ENCODE measurements around the gene ARMC9. TPM values are rescaled to one million over a fixed set of nuclear protein-coding genes. Genes with fewer than 3 reads are reported as not detected.

The ARMC9 gene
- total RNA-seq, 3 donors from 2014 or later: 10.9 to 32.2 (median 11.9) TPM

DNA sequence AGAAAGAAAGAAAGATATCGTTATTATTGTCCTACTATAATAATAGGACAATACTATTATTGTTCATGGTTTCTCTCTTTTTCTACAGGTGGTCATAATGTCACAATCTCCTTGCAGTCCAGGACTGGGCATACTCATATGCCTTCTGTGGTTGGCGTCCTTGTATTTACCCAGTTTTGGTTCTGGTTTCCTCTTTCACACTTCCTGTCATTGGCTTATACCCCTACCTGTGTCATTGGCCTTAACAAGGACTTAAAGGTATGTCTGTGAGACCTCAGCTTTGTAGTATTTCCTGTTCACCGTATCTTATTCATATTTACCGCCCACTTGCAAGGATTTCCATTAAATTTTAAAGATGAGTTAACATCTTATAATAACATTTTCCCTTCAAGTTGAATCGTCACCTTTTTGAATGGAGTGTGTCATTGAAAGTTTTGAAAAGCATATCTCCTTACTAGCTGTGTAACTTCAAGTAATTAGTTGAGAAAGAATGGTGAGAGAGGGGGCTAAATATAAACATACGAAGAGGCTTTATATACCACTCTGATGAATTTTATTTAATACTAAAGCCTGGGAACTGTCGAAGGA, 37.1 kb upstream of the ARMC9 start:
- ATAC-seq: peak; percentile 13
- no peaks in the 10 kb centered on the region for H3K9me3 ChIP-seq
- no peaks in the 10 kb centered on the region for H3K36me3 ChIP-seq (ENCODE audit: low read depth)
- DNase-seq: no peak
- H3K4me1 ChIP-seq (ENCODE audit: low read depth): no peaks in the 10 kb centered on the region
- TF ChIP-seq, protein P1, sequence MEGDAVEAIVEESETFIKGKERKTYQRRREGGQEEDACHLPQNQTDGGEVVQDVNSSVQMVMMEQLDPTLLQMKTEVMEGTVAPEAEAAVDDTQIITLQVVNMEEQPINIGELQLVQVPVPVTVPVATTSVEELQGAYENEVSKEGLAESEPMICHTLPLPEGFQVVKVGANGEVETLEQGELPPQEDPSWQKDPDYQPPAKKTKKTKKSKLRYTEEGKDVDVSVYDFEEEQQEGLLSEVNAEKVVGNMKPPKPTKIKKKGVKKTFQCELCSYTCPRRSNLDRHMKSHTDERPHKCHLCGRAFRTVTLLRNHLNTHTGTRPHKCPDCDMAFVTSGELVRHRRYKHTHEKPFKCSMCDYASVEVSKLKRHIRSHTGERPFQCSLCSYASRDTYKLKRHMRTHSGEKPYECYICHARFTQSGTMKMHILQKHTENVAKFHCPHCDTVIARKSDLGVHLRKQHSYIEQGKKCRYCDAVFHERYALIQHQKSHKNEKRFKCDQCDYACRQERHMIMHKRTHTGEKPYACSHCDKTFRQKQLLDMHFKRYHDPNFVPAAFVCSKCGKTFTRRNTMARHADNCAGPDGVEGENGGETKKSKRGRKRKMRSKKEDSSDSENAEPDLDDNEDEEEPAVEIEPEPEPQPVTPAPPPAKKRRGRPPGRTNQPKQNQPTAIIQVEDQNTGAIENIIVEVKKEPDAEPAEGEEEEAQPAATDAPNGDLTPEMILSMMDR (IDR thresholded peaks at IDR 0.05): no peak
- H3K4me3 ChIP-seq: no peak overlapping the region
- intact Hi-C loops (cut with DNase I, micrococcal nuclease): no loop called here

DNA sequence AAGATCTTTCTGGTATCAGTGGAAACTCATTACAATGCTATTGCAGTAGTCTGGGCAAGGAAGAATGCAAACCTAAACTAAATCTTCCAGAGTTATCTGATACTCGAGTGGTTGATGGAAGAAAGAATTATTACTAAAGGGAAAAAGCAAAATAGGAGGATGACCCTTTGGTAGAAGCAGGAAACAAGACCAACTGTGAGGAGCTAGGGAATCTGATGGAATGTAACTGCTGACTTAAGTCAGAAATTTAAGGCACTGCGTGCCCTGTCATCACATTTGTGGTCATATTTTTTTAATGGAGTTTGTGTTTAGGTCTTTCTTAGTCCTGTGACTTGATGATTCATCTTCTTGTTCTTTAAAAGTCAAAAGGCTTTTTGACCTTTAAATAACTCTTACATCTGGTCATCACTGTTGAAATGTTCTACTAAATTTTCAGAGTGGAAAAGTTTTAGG, 36.5 kb upstream of the ARMC9 start:
- Histone ChIP-seq H3K36me3 (ENCODE audit: low read depth) (no peaks in the 10 kb centered on the region), H3K4me3 (no peak overlapping the region), H3K9me3 (no peaks in the 10 kb centered on the region), H3K4me1 (ENCODE audit: low read depth) (no peaks in the 10 kb centered on the region)
- ATAC-seq (peak; percentile 42), DNase-seq (no peak)
- TF ChIP-seq, protein P1 (IDR thresholded peaks at IDR 0.05): no peak
- intact Hi-C loops (cut with DNase I, micrococcal nuclease): no loop called here

DNA sequence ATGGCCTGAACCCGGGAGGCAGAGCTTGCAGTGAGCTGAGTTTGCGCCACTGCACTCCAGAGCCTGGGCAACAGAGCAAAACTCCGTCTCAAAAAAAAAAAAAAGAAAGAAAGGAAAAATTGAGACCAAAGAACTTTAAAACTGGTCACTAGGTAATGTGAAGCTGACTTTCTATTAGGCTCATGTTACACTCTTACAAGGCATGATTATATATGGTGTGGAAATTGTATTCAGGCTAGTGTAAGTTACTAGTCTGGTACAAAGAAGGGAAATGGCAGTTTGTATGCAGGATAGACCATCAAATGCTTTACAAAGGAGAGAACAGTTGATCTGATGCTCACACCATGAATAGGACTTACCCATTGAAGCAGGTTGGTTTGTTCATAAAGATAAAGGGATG, 35.4 kb upstream of the ARMC9 start:
- Histone ChIP-seq H3K4me1 (ENCODE audit: low read depth) (no peaks in the 10 kb centered on the region), H3K9me3 (no peaks in the 10 kb centered on the region), H3K36me3 (ENCODE audit: low read depth) (no peaks in the 10 kb centered on the region), H3K4me3 (no peak overlapping the region)
- DNase-seq (no peak), ATAC-seq (no peak)
- TF ChIP-seq, protein P1 (IDR thresholded peaks at IDR 0.05): no peak
- intact Hi-C loops (cut with DNase I, micrococcal nuclease): no loop called here

DNA sequence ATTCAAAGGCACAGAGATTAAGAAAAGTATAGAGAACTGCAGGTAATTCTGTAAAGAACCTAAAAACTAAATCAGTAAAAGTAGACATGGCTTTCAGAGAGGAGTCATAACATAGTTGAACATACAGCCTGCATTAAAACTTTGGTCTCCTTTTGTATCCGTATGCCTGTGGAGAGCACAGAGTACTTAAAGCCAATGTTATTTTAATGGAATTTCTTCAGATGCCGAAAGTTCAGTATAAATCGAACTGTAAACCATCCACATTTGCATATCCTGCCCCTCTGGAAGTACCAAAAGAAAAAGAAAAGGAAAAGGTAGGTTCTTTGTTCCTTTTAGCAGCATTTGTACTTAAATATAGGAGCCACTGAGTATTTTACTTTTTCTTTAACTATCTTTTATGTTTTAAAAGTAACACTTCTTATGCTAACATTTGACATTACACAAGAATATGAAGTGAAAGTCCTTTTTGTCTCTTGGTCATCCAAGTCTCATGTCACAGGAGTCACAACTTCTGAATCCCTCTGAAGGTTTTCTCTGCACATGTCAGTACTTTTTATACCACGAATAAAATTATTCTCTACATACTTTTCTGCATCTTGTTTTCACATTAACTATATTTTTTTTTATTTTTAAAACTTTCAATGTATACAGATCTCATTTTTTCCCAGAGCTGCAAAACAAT, 34.9 kb upstream of the ARMC9 start:
- ATAC-seq: no peak
- no peaks in the 10 kb centered on the region for H3K4me1 ChIP-seq (ENCODE audit: low read depth)

DNA sequence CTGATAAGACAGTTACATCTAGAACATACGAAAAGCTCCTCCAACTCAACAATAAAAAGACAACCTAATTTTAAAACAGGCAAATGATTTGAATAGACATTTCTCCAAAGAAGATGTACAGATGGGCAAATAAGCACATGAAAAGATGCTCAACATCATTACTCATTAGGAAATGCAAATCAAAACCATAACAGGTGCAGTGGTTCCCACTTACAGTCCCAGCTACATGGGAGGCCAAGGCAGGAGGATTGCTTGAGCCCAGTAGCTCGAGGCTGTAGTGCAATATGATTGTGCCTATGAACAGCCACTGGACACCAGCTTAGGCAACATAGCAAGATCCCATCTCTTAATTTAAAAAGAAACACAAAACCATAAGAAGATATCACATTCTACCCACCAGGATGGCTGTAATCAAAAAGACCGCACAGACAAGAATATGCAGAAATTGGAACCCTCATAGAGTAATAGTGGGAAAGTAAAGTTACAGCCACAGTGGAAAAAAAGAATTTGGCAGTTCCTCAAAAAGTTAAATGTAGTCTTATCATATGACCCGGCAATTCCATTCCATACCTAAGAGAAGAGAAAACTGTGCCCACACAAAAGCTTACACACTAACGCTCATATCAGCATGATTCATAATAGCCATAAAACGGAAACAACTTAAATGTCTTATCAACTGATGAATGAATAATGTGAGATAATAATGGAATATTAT, 30.5 kb upstream of the ARMC9 start:
- Histone ChIP-seq H3K9me3 (no peaks in the 10 kb centered on the region), H3K4me1 (ENCODE audit: low read depth) (no peaks in the 10 kb centered on the region), H3K36me3 (ENCODE audit: low read depth) (no peaks in the 10 kb centered on the region), H3K4me3 (no peak overlapping the region)
- no peak for DNase-seq
- TF ChIP-seq, protein P1 (IDR thresholded peaks at IDR 0.05): no peak
- intact Hi-C loops (cut with DNase I, micrococcal nuclease): no loop called here
- no peak for ATAC-seq

More for the DNA sequence above, 34.9 kb upstream of the ARMC9 start:
- Histone ChIP-seq H3K9me3 (no peaks in the 10 kb centered on the region), H3K4me3 (no peak overlapping the region), H3K36me3 (ENCODE audit: low read depth) (no peaks in the 10 kb centered on the region)
- intact Hi-C loops (cut with DNase I, micrococcal nuclease): no loop called here
- DNase-seq: no peak
- TF ChIP-seq, protein P1 (IDR thresholded peaks at IDR 0.05): no peak
